ENCODE measurements around the gene SUSD3.

SUSD3 gene

DNA sequence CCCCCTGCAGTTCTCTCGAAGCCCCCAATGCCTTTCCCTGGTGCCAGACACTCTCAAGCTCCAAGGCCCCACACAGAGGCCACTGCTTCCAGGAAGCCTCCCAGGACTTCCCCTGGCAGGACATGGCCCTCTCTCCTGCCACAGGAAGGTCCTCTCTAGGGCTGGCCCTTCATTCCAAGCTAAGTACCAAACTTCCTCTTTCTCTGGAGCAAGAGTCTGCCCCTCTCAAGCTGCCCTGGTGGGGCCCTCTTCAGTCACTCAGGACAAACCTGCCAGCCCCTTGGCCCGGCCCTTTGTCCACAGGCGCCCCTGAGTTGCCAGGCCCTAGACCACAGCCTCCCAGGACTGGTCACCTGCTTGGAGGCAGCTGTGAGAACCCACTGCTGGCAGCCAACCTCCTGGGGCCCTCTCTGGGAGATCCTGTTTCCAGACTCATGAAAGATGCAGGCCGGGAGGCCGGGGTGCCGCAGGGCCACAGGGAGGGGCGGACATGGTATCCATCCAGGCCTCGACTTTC, 69.0 kb downstream of the SUSD3 start:
- peak; percentile 14 for DNase-seq

DNA sequence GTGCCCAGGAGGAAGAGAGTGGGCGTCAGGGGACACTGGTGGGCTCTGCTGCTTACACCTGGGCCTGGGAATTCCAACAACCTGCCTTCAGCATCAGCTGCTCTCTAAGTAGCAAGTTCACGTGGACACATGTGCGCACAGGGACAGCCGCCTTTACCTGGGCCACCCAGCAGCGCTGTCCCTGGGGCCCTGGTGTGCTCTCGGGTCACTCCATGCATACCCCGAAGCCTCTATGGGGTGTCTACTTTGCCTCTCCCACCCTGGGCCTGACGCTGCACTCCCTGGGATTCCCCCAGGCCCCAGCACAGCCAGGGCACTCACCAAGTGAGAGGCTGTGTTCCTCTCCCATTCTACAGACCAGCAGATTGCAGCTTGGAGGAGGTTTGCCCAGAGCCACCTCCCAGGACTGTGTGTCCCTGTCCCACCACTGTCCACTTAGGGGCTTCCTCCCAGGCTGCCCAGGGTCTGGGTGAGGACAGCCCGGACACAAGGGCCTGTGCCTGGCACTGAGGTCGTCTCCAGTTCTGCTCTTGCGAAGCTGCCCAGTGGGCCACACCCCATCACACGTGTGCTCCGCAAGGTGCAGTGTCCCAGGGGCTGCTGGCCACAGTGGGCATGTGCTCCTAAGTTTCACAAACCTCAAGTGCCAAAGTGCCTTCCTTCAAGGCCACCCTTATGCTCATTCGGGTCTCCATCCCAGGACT, 69.7 kb downstream of the SUSD3 start:
- DNase-seq = peak; percentile 17

GRCh38 chr9:93128715-93129224, 70.3 kb downstream of the SUSD3 start:
- peak; percentile 10 for DNase-seq

DNA sequence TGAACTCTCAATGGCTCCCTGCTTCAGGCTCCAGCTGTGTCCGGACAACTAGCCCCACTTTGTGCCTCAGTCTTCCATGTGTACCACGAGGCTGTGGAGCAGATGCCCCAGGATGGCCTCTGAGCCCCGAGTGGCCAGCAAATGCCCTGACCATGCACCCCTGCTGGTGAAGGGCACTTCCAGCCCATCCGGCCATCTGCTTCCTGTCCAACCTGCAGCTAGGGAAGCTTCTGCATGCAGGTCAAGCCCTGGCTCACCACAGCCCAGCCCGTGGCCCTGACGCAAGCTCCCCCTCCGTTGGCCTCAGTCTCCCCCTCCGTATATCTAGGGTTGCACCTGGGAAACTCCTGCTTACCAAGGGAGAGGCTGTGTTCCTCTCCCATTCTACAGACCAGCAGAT, 70.8 kb downstream of the SUSD3 start:
- DNase-seq = no peak

GRCh38 chr9:93129691-93130500, 71.4 kb downstream of the SUSD3 start:
- DNase-seq = no peak

DNA sequence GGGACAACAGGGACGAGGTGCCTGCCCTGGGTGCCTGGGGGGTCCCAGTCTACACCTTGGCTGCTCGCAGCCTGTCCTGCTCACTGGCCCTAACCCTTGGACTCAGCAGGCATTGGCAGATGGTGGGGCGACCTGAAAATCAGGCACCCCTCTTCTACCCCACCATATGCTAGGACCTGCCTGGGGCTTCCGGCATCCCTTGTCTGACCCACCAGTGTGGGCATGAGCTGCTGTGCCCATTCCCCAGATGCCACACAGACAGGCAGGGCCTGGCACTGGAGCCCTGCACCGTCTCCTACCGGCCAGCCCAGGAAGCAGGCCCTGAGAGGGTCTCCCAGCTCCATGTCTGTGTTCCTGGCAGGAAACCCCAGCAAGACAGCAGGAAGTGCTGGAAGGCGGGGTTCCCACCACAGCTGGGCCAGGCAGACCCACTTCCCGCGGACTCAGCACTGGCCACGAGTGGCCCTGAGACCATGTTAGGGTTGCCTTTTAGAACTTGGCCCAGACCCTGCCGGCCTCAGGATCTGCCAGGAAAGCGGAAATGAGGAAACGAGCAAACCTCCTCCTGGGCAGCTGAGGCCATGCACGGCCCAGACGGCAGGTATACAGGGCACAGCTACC, 72.5 kb downstream of the SUSD3 start:
- no peak for DNase-seq

GRCh38 chr9:93131599-93132286, 73.2 kb downstream of the SUSD3 start:
- DNase-seq = no peak

DNA sequence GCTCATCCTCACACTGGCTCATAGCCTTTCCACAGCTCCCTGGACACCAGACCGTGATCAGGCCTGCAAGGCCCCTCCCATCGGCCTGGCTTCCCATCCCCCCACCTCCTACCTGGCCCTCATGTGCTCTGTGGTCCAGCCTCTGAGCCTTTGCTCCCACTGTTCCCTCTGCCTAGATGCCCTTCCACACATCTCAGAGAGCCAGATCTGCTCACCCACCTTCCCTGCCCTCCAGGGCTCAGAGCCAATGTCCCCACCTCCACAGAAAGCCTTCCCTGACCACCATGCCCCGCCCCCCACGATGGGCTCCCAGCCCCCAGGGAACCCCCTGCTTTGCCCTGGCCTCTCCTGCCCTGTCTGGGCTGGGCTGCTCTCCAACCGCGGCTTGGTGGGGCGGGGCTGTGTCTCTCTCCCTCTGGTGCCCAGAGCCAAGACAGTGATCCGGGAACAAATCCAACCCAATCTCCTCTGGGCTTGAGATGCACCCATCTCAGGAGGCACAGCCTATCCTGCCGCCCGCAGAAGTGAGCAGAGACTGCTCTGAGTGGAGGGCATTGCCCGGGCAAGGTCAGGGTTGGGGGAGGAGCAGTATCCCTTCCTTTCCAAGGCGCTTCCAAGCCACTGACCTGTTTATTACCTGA, 73.9 kb downstream of the SUSD3 start:
- peak; percentile 64 for DNase-seq

- DNase-seq = no peak
Measured at GRCh38 chr9:93132946-93133680, 74.6 kb downstream of the SUSD3 start.

- peak; percentile 77 for DNase-seq
Measured at GRCh38 chr9:93133681-93134014, 75.1 kb downstream of the SUSD3 start.

DNA sequence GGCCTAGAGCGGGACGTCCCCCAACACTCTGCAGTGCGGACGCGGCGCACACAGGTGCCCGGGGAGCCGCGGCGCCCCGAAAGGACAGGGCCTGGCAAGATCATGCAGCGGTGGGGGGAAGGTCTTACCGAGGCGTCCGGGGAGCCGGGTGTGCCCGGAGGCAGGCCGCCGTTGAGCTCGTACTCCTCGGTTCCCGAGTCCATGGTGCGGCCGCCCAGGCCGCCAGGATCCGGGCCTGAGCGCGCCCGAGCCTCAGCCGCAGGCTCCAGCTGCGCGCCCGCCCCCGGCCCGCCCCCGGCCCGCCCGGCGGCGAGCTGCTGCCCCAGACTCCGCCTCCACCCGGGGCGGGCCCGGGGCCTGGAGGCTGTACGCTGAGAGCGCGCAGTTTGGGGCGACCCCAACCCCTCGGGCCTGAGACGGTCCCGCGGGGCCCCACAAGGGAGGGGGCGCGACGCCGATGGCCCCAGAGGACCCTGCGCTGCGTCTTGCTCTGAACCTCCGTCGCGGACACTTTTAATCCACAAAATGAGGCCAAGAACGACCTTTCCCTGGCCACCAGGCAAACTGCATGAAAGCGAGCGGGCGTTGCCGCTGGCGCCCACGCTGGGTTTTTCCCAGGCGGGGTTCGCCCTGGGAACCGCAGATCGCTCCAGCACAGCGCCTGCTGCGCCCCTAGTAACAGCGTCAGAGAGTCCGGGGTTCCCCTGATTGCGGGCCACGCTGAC, 75.7 kb downstream of the SUSD3 start, which contains the start of gene NINJ1:
TSS of gene NINJ1 (minus strand) at position 237 of the 725 bp plus-strand sequence. CDS start at position 203, 34 bp downstream.
- DNase-seq = peak; percentile 98

Data from 8988T (cell line).